ENCODE results near the gene UBE2J2.

DNA sequence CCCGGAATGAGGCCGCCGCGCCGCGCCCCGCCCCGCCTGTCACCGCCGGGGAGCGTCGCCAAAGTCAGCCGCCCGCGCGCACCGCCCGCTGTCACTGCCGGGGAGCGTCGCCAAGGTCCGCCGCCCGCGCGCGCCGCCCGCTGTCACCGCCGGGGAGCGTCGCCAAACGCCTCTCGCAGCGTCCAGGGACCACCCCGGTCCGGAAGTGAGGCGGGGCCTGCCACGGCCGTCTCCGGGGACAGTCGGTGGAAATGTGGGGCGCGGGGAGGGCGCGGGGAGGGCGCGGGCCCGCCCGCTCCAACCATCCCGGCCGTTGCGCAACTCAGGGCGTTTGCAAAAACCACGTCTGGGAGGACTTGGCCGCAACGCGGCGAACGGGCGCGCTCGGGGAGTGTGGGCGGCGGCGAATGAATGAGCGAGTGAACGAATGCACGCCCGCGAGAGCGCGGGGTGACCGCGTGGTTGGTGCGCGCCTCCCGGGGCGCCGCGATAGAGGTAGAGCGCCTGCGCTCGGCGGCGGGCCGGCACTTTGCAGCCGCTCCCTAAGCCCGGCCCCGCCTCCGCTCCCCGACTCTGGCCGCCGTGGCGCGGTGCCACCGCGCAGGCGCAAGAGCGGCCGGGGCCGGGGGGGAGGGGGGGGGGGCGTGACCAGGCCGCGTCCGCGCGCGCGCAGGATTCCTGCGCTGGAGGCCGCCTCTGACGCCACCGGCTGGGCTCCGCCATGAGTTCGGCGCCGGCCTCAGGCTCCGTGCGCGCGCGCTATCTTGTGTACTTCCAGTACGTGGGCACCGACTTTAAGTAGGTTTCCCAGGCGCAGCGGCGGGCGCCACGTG is 34.5 kb upstream of the UBE2J2 start, which contains the start of the genes ACAP3 and PUSL1:
- TF ChIP-seq POLR2A (IDR thresholded peaks at IDR 0.05; ENCODE audit: low read length) = no peak
- TF ChIP-seq GATA1 (IDR thresholded peaks at IDR 0.05; ENCODE audit: low read depth, low read length) = no peak
